HG02759 (cell line): Measurements from ENCODE around the gene CACNA1H.
"Not testable (repeated sequence)": the region's sequence is repeated elsewhere in the genome, so short reads cannot be mapped to it uniquely, and the experiment has no call there.

ENCODE experiments used
- ATAC-seq: cut with Tn5 transposase; IDR thresholded peaks from one replicate; pipeline ENCODE4 v1.9.1; 2021; ENCODE audit warnings: mild to moderate bottlenecking, moderate library complexity; ENCODE audit not compliant: unreplicated experiment

CACNA1H gene

DNA sequence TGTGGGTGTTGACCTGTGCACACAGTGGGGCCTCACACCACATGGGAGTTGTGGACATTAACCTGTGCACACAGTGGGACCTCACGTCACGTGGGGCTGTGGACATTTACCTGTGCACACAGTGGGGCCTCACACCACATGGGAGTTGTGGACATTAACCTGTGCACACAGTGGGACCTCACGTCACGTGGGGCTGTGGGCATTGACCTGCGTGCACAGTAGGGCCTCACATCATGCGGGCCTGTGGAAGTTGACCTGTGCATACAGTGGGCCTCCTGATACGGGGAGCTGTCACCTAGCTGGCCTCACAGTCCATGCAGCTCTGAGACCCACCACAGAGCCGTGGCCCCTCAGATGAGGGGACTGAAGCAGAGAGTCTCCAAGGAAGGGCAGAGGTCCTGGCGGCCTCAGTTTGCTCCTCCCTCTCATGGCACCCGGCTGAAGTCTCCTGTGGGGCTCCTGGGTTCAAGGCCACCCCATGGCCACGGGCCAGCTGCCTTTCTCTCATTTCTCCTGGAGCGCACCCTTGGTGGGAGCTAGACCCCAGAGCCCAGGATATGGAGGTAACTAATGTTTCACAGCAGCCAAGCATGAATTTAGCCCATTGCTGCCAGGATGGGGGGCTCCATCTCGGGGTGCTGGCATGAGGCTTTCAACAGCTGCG lies 21.0 kb downstream of the CACNA1H start:
- ATAC-seq, result no peak

DNA sequence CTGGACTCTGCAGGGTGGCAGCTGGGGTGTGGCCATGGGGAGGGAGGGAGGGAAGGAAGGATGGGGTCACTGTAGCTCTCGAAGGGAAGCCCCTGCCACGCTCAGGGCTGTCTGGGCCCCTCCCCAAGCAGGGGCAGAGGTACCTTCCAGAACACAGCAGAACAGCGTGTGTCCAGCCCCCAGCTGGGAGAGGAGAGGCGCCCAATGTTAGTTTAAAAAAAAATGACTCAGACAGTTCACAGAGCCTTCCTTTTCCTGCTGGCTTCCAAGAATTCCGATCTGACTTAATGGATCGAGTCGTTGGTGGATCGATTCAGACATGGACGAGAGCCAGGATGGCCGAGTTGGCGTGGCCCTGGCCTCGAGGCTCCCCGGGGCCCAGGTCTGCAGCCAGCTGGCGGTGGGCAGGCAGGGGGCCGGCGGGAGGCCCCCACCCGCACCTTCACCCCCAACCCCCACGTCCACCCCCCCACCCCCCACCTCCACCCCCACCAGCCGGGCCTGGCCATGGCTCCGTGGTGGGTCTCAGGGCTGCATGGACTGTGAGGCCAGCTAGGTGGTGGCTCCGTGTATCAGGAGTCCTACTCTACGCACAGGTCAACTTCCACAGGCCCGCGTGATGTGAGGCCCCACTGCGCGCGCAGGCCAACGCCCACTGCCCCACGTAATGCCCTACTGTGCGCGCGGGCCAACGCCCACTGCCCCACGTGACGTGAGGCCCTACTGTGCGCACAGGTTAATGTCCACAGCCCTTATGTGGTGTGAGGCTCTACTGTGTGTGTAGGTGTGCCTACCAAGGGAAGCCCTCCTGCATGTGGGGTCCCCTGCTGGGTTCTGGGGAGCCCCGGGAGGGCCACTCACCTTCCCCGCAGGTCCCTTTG lies 21.8 kb downstream of the CACNA1H start:
- ATAC-seq, result no peak

DNA sequence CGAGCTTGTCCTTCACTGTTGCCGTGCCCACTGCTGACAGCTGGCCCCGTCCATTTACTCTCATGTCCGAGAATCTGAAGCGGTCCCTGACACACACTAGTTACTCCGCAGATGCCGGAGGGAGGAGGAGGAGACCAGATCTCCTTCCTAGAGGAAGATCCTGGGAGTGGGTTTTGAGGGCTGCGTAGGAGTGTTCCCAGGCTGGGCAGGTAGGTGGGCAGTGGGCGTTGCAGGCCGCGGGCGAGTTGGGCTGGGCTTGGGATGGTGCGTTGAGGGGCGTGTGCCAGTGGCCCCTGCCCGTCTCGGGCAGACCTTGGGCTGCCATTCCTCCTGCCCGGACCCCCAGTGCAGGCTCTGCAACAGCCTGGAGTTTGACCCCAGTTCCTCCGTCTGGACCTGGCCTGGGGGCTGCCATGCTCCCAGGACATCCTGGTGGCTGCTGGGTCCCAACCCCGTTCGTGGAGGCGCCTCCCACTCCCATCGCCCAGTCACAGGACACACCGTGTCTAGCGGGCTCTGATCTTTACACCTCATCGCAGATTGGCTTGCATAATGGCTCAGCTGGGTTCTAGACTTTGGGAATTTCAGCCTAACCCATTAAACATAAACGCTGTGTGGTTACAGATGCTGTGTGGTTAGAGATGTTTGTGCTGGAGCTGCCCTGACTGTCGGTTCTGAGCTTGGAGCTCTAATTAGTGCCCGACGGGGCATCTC lies 22.8 kb downstream of the CACNA1H start:
- no peak for ATAC-seq

DNA sequence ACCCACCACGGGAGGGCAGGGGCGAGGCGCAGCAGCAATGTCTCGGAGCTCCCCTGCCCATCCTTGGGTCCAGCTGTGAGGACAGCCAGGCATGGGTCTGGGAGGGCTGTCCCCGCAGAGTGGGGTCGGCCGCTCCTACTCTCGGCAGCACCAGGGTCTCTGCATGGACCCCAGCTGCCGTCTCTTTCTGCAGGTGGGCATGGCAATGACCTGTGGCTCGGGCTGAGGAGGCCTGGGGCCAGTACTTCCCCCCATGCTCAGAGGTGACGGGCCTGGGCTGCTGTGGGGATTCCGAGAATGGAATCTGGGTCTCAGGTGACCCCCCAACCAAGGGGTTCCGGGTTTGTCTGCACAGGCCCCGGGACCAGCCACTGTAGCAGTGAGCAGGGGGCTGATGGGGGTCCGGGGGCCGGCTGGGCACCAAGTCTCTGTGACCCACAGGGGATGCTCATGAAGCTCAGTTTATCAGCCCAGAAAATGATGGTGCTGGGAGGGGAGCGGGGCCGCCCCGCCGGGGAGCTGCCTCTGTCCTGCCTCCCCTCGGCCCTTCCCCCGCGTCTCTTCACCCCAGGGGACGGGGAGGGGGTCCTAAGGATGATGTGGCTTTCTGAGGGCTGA lies 23.5 kb downstream of the CACNA1H start:
- ATAC-seq, result no peak

DNA sequence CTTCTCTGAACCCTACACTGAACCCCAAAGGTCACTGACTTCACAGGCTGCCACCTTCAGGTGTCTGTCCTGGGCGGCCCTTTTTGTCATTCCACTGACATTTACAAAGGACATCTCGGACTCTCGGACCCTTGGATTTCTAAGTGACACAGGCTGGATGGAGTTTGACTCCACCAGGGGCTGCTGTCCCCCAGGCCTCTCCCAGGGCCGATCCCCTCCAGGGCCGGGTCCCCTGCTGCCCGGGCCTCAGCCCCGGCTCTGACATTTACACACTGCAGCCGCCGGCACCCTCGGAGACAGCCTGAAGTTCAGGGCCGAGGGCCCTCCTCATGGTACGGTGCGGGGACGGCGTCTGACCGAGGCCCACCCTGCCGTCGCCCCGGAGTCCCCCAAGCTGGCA lies 24.1 kb downstream of the CACNA1H start:
- ATAC-seq, result no peak

DNA sequence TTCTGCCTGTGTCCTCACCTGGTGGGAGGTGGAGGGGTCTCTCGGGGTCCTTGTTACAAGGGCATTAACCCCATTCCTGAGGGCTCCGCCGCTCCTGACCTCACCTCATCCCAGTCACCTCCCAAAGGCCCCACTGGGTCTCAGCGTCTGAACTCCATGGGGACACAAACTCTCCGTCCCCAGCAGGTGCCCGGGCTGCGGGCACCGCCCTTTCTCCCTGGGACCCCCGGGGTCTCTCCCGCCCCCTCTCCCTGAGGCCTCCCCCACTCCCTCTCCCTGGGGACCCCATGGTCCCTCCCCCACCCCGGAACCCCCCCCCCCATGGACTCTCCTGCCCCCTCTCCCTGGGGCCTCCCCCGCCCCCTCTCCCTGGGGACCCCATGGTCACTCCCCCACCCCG lies 24.8 kb downstream of the CACNA1H start:
- ATAC-seq, result no peak

DNA sequence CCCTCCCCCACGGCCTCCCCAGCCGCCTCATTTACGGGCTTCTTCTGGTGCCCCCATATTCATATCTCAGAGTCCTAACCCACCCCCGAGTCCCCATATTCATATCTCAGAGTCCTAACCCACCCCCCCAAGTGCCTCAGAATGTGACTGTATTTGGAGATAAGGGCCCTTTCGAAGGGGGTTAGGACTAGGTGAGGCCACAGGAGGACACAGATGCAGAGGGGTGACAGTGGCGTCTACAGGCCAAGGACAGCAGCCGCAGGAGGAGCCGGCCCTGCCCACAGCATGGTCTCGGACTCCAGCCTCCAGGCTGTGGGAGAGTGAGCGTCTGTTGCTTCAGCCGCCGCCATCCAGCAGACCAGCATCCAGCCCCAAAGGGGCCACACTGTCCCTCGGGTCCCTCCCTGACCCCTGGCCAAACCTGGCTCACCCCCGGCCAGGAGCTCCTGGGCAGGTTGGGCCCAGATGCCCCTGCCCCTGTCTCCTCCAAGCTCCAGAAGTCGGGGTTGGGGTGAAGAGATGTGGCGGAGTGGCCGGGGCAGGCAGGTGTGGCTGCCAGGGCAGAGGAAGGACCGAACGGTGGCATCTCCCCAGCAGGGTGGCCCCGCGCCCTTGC lies 25.5 kb downstream of the CACNA1H start:
- no peak for ATAC-seq

DNA sequence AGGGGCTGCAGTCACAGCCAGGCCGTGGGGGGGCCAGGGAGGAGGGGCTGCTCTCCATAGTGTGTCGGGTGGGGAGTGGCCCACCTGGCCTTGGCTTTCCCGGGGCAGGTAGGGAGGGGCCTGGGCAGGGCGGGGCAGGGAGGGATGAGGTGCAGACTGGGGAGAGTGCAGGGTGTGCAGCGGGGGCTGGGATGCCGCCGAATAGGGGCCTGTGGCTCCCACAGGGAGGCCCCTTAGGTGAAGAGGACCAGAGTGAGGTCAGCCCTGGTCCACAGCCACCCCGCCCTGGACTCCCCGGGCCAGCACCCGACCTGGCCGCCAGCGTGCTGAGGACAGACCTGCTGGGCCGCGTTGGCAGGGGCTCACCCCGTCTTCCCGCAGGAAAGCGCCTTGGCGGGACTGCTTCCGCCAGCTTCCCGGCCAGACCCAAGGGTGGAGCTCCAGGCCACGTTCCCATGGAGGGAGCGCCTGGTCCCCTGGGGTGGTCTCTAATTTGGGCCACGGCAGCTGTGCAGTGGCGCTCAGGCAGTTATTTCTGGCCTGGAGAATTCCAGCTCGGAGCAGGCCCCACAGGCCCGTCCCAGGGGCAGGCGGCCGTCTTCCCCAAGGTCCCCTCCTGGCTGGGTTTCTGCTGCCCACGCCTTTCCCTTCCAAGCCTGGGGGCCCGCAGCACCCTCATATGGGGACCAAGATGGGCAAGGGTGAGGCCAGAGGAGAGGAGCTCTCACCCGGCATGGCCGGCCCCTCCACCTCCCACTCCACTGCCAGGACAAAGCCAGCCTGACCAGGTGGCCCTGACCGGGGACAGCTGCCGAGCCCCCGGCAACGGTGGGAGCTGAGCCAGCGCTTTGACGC lies 27.9 kb downstream of the CACNA1H start:
- no peak for ATAC-seq

DNA sequence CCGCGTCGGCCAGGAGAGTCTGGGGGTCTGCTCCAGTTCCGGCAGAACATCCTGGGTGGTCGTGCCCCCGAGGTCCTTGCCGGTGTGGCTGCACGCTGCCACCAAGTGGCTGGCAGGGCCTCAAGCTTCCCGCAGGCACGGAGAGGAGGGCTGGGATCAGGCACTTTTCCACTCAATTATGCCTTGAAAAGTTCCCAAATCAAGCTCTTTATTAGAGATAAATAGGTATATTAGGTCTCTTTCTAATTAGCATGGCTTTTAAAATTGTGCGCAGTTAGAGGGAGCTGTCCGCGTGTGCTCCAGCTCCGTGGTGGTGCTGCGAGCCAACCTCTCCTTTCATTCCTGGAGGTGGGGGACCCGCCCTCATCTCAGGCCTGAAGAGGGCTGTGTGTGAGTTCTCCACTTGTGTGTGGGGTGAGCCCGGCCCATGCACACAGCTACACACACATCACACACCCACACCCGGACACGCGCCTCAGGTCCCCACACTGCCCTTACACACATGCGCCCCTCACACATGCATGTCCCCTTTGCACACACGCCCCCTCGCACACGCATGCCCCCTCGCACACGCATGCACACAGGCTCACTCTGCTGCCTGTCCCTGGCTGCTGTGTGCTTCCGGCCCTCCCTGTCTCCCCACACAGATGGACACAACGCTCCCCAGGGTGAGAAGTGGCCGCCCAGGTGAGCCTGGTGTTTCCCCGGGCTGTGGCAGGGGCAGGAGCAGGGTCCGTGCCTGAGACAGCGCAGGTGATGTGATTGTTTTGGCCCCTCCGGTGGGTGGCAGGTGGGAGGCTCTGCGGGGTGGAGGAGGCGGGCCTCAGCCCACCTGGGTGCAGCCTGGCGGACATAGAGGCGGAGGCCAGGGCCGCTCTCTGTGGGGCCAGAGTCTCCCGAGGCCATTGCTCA lies 28.8 kb downstream of the CACNA1H start:
- no peak for ATAC-seq

DNA sequence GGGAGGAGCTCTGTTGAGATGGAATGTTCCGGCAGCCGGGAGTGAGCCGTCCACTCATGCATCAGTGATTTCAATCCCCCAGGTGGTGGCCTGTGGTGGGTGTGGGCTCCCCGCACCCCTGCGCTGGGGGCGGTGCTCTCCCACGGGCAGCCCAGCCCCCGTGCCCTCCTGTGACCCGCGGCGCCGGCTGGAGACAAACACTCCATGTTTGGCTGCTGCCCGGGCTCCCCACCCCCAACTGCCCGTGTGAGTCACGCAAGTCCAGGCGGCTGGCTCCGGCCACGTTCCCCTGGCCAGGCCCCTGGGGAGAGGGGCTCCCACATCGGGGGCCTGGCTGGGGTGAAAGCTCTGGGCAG lies 29.4 kb downstream of the CACNA1H start:
- no peak for ATAC-seq

DNA sequence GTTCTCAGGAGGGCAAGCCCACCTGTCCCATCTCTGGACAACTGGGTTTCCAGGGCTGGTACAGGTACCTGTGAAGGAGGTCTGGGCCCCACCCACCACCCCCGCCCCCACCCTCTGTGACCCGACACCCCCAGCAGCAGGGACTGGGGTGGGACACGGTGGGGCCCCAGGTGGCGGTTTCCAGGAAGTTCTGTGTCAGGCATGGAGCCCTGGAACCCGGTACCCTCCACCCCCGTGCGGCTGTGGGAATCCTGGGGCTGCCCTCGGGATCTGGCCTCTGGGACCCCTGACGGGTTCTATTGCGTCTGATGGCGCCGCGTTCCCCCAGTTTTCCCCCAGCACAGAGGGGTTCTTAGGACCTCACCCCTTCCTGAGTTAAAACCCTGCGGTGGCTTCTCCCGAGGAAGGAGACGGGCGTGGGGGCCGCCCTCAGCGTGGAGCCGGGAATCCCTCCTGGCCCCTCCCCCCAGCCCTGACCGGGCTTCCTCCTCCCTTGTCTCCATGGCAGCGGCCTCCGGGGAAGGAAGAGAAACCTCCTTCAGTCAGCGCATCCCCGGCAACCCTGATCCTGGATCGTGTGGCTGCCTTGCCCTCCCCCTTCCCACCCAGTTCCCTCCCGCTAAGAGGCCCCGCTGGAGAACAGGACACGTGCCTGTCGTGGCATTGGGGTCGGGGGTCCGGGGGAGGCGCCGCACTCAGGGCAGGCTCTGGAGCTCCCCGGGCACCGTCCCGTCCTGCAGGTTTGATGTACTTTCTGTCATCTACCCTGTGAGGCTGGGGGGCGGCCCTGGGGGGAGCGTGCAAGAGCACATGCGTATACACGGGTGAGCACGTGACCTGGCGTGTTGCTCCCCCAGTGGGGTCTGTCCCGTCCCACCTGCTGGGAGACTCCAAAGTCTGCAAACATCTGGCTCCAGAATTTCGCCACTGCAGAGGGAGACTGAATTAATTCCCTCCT lies 30.3 kb downstream of the CACNA1H start:
- ATAC-seq, result no peak

DNA sequence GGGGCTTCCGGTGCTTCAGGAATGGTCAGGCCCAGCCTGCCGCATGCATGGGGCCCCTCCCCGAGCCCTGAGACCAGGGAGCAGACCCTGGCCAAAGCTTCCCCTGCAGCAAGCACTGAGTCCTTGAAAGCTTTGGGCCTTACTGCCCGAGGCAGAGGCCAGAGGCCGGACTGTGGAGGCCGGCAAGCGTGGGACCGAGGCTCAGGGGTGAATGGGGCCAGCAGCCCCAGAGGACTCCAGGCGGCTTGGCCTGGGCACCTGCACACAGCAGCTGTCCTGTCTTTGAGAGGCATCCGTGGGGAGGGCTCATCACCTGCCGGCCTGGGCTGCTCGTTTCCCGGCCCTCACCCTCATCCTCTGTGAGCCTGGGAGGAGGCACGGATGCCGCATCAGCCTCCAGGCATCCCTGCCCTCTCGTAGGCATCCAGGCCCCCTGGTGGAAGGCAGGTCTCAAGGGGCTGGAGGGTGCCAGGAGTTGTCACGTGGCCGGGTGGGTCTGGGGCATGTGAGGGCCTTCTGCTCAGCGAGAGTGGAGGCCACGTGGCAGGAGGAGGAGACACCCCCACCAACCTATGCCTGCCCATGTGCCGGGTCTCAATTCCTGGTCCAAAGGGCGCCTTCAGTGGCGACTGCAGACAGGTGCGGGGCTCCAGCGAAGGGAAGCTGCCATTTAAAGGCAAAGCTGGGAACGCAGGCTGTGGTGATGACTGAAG lies 31.4 kb downstream of the CACNA1H start:
- no peak for ATAC-seq

DNA sequence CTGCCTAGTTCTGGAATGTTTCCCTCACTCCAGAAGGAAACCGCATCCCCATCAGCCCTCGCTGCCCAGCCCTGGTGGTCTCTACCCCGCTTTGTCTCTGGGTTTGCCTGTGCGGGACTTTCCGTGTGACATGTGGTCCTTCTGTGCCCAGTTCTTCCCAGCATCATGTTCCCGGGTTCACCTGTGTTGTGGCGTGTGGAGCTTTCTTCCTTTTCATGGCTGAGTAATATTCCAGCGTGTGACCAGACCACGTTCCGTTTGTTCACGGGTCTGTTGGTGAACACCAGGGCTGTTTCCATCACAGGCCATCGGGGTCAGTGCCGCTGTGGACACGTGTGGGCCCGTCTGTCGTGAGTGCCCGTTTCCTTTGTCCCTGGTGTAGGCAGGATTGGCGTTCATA lies 32.1 kb downstream of the CACNA1H start:
- ATAC-seq, result no peak

DNA sequence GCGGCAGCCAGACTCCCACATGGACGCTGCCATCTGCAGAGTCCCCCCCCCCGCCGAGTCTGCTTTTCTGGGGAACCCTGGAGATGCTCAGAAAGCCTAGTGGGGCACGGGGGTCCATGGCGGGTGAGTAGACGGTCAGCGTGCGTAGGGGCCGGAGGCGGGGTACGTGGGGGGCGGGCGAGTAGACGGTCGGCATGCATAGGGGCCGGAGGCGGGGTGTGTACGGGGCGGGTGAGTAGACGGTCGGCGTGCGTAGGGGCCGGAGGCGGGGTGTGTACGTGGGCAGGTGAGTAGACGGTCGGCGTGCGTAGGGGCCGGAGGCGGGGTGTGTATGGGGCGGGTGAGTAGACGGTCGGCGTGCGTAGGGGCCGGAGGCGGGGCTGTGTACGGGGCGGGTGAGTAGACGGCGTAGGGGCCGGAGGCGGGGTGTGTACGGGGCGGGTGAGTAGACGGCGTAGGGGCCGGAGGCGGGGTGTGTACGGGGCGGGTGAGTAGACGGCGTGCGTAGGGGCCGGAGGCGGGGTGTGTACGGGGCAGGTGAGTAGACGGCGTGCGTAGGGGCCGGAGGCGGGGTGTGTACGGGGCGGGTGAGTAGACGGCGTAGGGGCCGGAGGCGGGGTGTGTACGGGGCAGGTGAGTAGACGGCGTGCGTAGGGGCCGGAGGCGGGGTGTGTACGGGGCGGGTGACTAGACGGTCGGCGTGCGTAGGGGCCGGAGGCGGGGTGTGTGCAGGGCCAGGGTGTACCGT lies 32.7 kb downstream of the CACNA1H start:
- ATAC-seq, result not testable (repeated sequence)

DNA sequence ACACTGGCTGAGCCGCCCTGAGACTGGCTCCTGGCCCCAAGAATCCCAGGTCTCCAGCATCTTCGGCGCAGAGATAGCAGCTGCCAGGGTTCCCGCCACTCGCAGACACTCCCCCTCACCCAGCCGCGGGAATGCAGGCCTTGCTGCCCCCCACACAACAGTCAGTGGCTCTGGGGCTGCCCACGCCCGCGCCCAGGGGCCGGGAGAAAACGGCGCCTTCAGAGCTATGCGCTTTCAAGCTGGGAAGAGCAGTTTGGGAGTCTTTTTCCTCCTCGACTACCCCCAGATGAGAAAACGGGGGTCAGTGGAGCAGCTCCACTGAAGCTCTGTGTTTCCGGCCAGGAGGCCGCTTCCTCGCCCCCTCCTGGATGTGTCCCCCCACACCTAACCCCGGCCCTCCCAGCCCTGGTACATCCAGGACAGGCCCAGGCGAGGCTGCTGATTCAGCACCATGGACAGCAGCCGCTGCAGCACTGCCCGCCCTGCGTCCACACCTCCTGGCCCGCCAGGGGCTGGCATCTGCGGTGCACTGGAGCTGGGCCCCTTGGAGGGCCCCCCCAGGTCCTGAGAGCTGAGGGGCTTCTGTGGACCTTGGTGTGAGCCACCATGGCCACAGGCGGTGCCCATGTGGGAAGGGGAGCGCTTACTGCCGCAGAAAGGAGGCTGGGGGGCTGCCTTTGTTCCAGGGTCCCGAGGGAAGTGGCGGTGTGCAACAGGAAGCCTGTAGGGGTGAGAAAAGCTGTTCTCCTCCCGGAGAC lies 35.7 kb downstream of the CACNA1H start:
- ATAC-seq, result no peak

DNA sequence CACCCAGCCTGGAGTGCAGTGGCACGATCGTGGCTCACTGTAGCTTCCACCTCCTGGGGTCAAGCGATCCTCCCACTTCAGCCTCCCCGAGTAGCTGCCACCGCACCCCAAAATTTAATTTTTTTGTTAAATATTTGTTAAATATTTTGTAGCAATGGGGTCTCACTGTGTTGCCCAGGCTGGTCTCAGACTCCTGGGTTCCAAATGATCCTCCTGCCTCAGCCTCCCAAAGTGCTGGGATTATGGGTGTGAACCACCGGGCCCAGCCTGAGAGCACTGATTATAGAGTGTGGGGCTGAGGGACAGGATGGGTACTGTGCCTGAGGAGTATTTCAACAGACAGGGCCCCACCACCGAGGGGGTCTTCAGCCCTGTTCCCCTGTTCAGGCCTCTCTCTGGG lies 36.5 kb downstream of the CACNA1H start:
- no peak for ATAC-seq
